ENCODE results near the gene HSDL1. TPM values are rescaled to one million over a fixed set of nuclear protein-coding genes. Genes with fewer than 3 reads are reported as not detected.

Gene HSDL1
- total RNA-seq, 1 donor from 2014 or later, result 165 TPM

GRCh38 chr16:84107921-84108320, 37.1 kb downstream of the HSDL1 start:
- DNase-seq, result no peak

GRCh38 chr16:84105948-84106740, 38.8 kb downstream of the HSDL1 start:
- DNase-seq, result no peak

GRCh38 chr16:84105301-84105815, 39.6 kb downstream of the HSDL1 start:
- no peak for DNase-seq

GRCh38 chr16:84104231-84104630, 40.7 kb downstream of the HSDL1 start:
- no peak for DNase-seq

- no peak for DNase-seq
Observed at GRCh38 chr16:84103678-84104077, 41.3 kb downstream of the HSDL1 start.

- DNase-seq, result no peak
Observed at GRCh38 chr16:84098939-84099338, 46.0 kb downstream of the HSDL1 start.

GRCh38 chr16:84096447-84097005, 48.5 kb downstream of the HSDL1 start:
- no peak for DNase-seq

- DNase-seq, result no peak
Observed at GRCh38 chr16:84095466-84095865, 49.5 kb downstream of the HSDL1 start.

GRCh38 chr16:84093879-84094270, 51.1 kb downstream of the HSDL1 start:
- DNase-seq, result no peak

GRCh38 chr16:84093120-84093878, 51.7 kb downstream of the HSDL1 start:
- DNase-seq, result no peak

GRCh38 chr16:84091460-84091859, 53.5 kb downstream of the HSDL1 start:
- no peak for DNase-seq

GRCh38 chr16:84090211-84090610, 54.8 kb downstream of the HSDL1 start:
- DNase-seq, result no peak

- no peak for DNase-seq
Observed at GRCh38 chr16:84088695-84089395, 56.1 kb downstream of the HSDL1 start.

- DNase-seq, result no peak
Observed at GRCh38 chr16:84087466-84088151, 57.4 kb downstream of the HSDL1 start.

GRCh38 chr16:84087001-84087400, 58.0 kb downstream of the HSDL1 start:
- DNase-seq, result no peak

- no peak for DNase-seq
Observed at GRCh38 chr16:84086341-84086740, 58.6 kb downstream of the HSDL1 start.

- DNase-seq, result no peak
Observed at GRCh38 chr16:84085773-84086172, 59.2 kb downstream of the HSDL1 start.

- DNase-seq, result no peak
Observed at GRCh38 chr16:84085271-84085667, 59.7 kb downstream of the HSDL1 start.

- DNase-seq, result no peak
Observed at GRCh38 chr16:84084570-84085270, 60.3 kb downstream of the HSDL1 start.

- DNase-seq, result no peak
Observed at GRCh38 chr16:84082835-84083569, 62.0 kb downstream of the HSDL1 start.

- DNase-seq, result no peak
Observed at GRCh38 chr16:84082110-84082509, 62.9 kb downstream of the HSDL1 start.

Data from occipital lobe (tissue), 2 donors.